Astrocyte (in vitro differentiated cells and primary cell): Measurements from ENCODE around the gene HES7. TPM values are rescaled to one million over a fixed set of nuclear protein-coding genes. Genes with fewer than 3 reads are reported as not detected.

Experiments
- DNase-seq: peaks from one replicate; pipeline ENCODE4 v3.0.0-alpha.2; 2010; ENCODE audit warnings: low read depth
- FAIRE-seq: peaks from 2 replicates; lab custom pipeline; 2011; peaks lifted over from hg19 to GRCh38; lab: Jason Lieb, UNC
- H2AFZ ChIP-seq: 2 replicates; pipeline ENCODE4 v1.6.0; 2012; ENCODE audit warnings: low read depth, low read length, inconsistent platforms
- H3K27ac ChIP-seq: 2 replicates; pipeline ENCODE4 v1.5.1; 2011; ENCODE audit warnings: low read depth, low read length, inconsistent platforms
- H3K27me3 ChIP-seq: 2 replicates; pipeline ENCODE4 v1.6.0; 2011; ENCODE audit warnings: low read length, inconsistent platforms; ENCODE audit not compliant: insufficient read depth
- H3K36me3 ChIP-seq: 2 replicates; pipeline ENCODE4 v1.5.1; 2011; ENCODE audit warnings: low read length, inconsistent platforms; ENCODE audit not compliant: insufficient read depth
- H3K4me1 ChIP-seq: 2 replicates; pipeline ENCODE4 v1.5.1; 2011; ENCODE audit warnings: low read length, inconsistent platforms; ENCODE audit not compliant: insufficient read depth
- H3K4me2 ChIP-seq: 2 replicates; pipeline ENCODE4 v1.6.0; 2012; ENCODE audit warnings: low read length, inconsistent platforms
- H3K4me3 ChIP-seq: 2 replicates; pipeline ENCODE4 v1.5.1; 2011; ENCODE audit warnings: low read depth, mild to moderate bottlenecking, low read length, inconsistent platforms; ENCODE audit not compliant: insufficient read depth
- H3K79me2 ChIP-seq: 2 replicates; pipeline ENCODE4 v1.6.0; 2012; ENCODE audit warnings: mild to moderate bottlenecking, low read length, inconsistent platforms; ENCODE audit not compliant: insufficient read depth
- H3K9ac ChIP-seq: 2 replicates; pipeline ENCODE4 v1.6.0; 2012; ENCODE audit warnings: mild to moderate bottlenecking, low read length, inconsistent platforms
- H3K9me3 ChIP-seq: 2 replicates; pipeline ENCODE4 v1.5.1; 2012; ENCODE audit warnings: low read depth, mild to moderate bottlenecking, low read length, inconsistent platforms; ENCODE audit not compliant: insufficient read depth
- H4K20me1 ChIP-seq: 2 replicates; pipeline ENCODE4 v1.6.0; 2012; ENCODE audit warnings: low read length, inconsistent platforms; ENCODE audit not compliant: insufficient read depth
- H3K27ac Mint-ChIP-seq: one replicate; pipeline ENCODE4 v1.8.0; 2021; ENCODE audit warnings: mild to moderate bottlenecking, mixed read lengths; ENCODE audit not compliant: unreplicated experiment
- H3K27me3 Mint-ChIP-seq: one replicate; pipeline ENCODE4 v1.8.0; 2021; ENCODE audit warnings: low read depth, mixed read lengths; ENCODE audit not compliant: unreplicated experiment
- H3K36me3 Mint-ChIP-seq: one replicate; pipeline ENCODE4 v1.8.0; 2021; ENCODE audit warnings: low read depth, mixed read lengths; ENCODE audit not compliant: unreplicated experiment
- H3K4me1 Mint-ChIP-seq: one replicate; pipeline ENCODE4 v1.8.0; 2021; ENCODE audit warnings: low read depth, mixed read lengths; ENCODE audit not compliant: unreplicated experiment
- H3K4me3 Mint-ChIP-seq: one replicate; pipeline ENCODE4 v1.8.0; 2021; ENCODE audit warnings: mild to moderate bottlenecking, moderate library complexity, mixed read lengths; ENCODE audit not compliant: unreplicated experiment
- H3K9me3 Mint-ChIP-seq: one replicate; pipeline ENCODE4 v1.8.0; 2021; ENCODE audit warnings: mild to moderate bottlenecking, mixed read lengths; ENCODE audit not compliant: unreplicated experiment
- CTCF ChIP-seq: IDR thresholded peaks from 2 replicates; pipeline ENCODE4 v1.5.1; 2011; ENCODE audit warnings: low read depth, mild to moderate bottlenecking, inconsistent platforms, low read length, moderate library complexity; ENCODE audit not compliant: insufficient read depth
- EZH2 ChIP-seq: IDR thresholded peaks from 2 replicates; pipeline ENCODE4 v1.6.1; 2012; ENCODE audit warnings: mild to moderate bottlenecking, low read length, inconsistent platforms; ENCODE audit not compliant: insufficient read depth
- total RNA-seq: library from RNA; stranded (reverse); gene quantifications from 2 replicates; pipeline ENCODE4 v1.2.1, GENCODE V29; 2021

The HES7 gene
- total RNA-seq, 1 donor from 2014 or later: 0.64 TPM

GRCh38 chr17:8163978-8164814 lies 40.3 kb upstream of the HES7 start:
- no peak for TF ChIP-seq EZH2
- no peak for TF ChIP-seq CTCF
- Histone ChIP-seq H3K4me1 (peaks cover 35% of the 10 kb centered on the region), H3K36me3 (peaks cover 7% of the 10 kb centered on the region), H4K20me1 (peaks cover 30% of the 10 kb centered on the region), H3K79me2 (peaks cover 34% of the 10 kb centered on the region), H3K27ac (peak overlapping the region; percentile 10), H2AFZ (peak overlapping the region; percentile 70), H3K4me2 (peak overlapping the region; percentile 93), H3K9ac (peak overlapping the region; percentile 100), H3K4me3 (no peak overlapping the region), H3K27me3 (no peaks in the 10 kb centered on the region), H3K9me3 (no peaks in the 10 kb centered on the region)
- Mint-ChIP-seq H3K36me3 (no peaks in the 10 kb centered on the region), H3K9me3 (no peaks in the 10 kb centered on the region), H3K27ac (peak overlapping the region; percentile 75), H3K4me1 (peaks cover 25% of the 10 kb centered on the region), H3K27me3 (no peaks in the 10 kb centered on the region), H3K4me3 (peak overlapping the region; percentile 87)
- DNase-seq (peak; percentile 25), FAIRE-seq (peak; percentile 49)

- peak overlapping the region; percentile 93 for H3K4me2 ChIP-seq
- H3K4me1 ChIP-seq: peaks cover 38% of the 10 kb centered on the region
- no peak for DNase-seq
- peaks cover 11% of the 10 kb centered on the region for H3K36me3 ChIP-seq
- H3K4me3 Mint-ChIP-seq: peak overlapping the region; percentile 87
- peaks cover 37% of the 10 kb centered on the region for H4K20me1 ChIP-seq
- H3K27ac ChIP-seq: peak overlapping the region; percentile 91
- H3K27me3 ChIP-seq: no peaks in the 10 kb centered on the region
- H2AFZ ChIP-seq: peak overlapping the region; percentile 93
- H3K9me3 Mint-ChIP-seq: no peaks in the 10 kb centered on the region
- TF ChIP-seq EZH2 (no peak), CTCF (no peak)
- peaks cover 34% of the 10 kb centered on the region for H3K79me2 ChIP-seq
- peak overlapping the region; percentile 96 for H3K27ac Mint-ChIP-seq
- peaks cover 25% of the 10 kb centered on the region for H3K4me1 Mint-ChIP-seq
- peak overlapping the region; percentile 100 for H3K9ac ChIP-seq
- peak overlapping the region; percentile 94 for H3K4me3 ChIP-seq
- no peak for FAIRE-seq
- peaks cover 2% of the 10 kb centered on the region for H3K36me3 Mint-ChIP-seq
- no peaks in the 10 kb centered on the region for H3K9me3 ChIP-seq
- H3K27me3 Mint-ChIP-seq: no peaks in the 10 kb centered on the region
Observed at GRCh38 chr17:8162997-8163977, 39.4 kb upstream of the HES7 start.
